HG03159 (cell line): ENCODE measurements around the gene HERC2.

Experiments used
- ATAC-seq: cut with Tn5 transposase; IDR thresholded peaks from one replicate; pipeline ENCODE4 v1.9.1; 2021; ENCODE audit warnings: mild to moderate bottlenecking, moderate library complexity; ENCODE audit not compliant: unreplicated experiment

HERC2 gene

DNA sequence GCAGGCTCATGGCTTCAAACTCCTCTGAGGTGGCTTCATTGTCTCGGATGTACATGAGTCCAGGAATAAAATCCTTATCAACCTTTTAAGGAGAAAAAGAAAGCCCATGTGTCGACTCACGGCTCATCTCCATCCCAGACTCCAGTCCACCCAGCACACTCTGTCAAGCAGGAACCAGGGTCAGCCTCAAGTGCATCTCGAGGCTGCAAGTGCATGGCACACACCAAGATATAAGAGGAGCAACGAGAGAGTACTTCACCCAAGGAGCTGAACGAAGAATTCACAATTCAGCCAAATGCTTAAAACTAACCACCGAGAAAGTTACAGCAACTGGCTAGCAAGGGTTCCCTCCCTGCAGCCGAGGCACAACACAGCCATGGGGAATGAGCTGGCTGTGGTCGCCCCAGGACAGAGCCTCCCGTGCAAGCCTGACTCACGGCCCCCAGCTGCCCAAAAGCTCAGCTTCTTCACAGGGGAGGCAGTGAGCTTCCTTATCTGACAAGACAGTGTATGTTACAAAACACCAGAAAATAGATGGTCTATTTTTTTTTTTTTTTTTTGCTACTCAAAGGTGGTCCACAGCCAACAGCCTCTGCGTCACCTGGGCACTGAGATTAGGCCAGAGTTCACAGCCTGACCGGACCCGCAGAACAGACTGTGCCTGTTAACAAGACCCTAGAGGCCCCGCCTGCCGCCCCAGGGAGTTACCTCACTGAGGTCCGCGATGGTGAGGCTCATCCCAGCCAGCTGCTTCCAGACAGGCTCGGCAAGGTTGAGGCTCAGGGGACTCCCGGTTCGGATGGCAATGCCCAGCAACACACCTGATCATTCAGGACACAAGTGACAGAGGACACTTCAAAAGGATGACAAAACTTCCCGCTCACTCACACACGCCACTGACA, 207.0 kb downstream of the HERC2 start:
- ATAC-seq: no peak

DNA sequence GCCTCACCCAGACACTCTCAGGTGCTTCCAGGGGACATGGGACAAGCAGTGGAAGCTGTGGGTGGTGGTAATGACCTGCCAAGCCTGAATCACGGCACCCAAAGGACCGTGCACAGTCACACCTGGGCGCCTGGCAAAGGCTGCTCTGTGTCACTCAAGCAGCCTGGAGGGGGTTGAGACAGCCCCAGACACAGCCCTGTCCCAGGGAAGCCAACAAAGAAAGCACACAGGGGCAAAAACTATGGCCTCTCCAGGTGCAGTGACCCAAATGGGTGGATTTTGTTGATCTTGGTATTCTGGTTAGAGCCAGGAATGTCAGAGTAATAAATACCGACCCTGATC, 207.9 kb downstream of the HERC2 start:
- no peak for ATAC-seq

DNA sequence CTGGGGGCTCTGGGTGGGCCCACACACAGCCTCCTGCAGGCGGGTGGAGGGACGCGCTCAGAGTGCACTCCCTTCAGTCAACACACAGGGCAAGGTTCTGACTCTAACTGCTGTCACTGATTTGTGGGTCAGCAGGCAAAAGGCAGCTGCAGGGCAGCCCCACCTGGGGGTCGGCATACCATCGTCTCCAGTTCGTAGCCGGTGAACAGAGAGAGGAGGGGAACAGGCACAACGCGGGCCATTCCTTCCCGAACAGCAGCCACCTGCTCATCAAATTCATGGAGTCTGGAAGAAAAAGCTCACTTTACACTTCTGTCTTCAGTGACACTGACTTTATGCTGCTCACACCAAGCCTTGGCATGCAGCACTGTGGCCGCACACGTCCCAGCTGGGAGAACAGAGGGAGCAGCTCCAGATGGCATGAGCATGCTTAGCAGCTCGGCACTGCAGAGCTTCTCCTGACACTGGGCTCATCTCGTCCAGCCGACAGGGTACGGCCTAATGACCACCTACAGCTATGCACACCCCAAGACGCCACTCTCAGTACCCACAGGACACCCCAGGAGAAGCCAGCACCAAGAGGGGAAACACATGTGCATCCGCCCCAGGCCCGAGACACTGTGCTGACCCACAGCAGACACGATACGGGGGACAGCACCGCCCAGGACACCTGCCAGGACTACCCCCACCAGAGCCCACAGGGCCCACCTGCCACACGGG, 208.4 kb downstream of the HERC2 start:
- no peak for ATAC-seq

DNA sequence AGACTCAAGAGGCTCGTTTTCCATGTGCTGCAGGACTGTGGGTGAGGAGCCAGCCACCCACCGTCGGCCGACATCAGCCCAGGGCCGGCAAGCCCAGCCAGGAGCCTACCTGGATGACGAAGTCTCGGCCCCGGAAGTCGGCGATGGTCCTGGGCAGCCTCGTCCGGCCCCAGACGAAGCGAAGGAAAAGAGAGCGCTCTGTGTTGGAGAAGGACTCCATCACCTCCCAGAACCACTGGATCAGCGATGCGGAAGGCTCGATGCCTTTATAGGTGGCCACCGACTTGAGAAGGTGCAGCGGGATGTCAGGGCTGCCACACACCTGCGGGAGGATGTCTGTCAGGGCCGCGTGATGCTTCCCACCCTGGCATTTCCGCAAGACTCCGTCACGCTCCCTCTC, 209.0 kb downstream of the HERC2 start:
- no peak for ATAC-seq

DNA sequence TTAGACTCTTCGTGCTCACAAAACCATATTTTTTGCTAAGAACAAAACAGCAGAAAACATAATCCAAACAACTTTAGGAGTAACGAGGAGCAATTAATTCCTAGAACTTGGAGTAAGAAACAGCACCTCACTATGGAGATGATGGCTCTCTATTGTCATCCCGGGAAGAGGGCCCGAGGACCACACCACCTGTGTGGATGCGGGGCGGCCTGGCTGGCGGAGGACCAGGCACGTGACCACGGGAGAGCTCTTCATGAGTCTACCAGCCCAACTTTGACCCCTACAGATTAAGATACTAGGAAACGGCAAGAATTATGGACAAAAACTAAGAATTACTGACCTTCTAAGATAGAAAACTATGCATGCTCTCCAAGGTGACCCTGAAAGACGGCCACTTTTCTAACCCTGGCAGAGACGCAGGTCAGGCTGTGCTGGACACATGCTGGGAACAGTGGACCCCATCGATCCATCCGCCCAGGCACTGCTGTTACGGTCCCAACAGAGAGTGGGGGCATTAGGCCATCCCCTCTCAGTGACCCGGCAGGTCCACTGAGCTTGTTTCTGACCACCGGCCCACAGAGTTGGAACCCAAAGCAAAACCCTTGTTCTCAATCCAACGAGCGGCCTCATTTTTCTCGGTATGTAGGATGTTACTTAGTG, 209.7 kb downstream of the HERC2 start:
- ATAC-seq: no peak

DNA sequence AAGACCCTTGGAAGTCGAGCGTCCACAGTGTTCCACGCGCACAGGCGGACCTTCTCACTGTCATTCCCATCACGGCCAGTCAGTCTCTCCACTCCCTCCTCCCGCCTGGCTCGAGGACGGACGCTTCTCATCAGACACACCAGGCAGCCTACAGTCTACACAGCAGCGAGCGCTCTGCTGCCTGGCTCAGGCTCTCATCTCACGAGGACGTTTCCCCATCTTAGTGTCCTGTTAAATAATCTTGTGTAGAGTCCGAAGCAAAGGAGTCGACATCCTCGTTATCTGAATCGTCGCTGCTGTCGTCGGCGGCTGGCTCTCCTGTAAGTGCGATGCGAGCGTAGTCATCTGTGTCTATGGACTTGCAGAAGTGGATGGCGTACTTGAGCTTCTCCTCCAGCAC, 210.4 kb downstream of the HERC2 start:
- no peak for ATAC-seq

DNA sequence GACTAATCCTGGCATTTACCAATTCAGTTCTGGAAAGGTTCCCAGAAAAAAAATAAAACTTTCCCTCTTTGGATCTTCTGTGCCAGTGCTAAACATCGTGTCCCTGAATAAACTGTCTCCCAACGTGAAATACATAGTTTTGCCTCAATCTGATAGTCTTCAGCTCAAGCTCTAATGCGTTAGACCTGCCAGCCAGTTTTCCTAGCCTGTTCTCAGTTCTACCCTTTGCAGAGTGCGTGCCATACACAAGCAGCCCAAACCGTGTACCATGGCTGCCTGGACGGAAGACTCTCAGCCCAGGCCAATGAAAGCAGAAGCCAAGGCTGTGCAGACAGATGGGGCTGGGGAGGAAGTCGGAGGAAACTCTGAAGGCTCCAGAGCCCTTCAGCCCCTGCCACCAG, 211.5 kb downstream of the HERC2 start:
- no peak for ATAC-seq

DNA sequence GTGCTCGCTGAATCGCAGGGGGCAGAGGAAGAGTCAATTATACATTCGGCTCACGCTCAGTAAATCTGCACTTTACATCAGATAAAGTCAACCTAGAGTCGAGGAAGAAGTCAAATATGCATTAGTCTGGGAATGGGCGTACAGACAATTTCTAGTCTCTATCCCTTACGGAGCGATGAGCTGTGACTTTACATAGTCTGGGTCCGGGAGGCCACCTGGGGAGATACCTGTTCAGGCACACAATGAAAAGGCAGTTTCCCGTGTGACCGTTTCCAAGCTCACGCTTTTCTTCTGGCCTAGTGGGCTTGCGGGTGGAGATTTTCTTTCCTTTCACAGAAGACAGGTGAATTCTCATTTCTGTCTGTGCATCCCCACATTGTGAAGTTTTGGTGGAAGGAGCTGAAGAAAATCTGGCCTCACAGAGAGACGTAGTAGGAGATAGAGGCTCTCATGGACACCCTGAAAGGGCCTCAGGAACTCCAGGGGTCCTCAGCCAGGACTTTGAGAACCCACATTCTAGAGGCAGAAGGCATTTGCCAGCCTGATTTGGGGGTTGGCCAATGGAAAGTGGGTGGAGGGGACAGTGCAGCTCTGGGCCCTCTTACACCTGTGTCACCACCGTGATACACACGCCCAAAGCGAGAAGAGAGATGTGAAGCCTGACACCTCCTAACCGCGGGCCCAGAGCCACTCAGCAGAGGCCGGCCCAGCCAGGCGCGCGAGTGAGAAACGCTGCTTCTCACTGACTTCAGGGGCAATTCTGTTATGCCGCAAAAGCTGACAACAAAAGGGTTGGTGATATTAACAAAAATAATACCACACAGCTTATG, 212.1 kb downstream of the HERC2 start:
- ATAC-seq: no peak

DNA sequence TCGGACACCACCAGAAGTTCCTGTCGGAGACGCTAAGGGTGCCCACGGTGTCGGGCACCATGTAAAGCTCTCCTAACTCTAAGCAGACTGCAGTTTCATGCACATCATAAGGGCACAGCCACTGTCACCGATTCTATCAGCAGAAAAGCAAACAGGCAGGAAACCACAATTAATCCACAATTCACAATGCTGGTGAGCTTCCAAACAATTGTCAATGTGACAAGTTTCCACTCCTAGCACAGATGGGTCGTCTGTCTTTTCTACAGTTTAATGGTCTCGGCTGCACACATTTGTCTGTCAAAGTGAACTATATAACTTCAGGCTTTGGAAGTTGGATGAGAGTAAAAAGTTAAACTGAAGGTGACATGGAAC, 214.1 kb downstream of the HERC2 start:
- no peak for ATAC-seq

DNA sequence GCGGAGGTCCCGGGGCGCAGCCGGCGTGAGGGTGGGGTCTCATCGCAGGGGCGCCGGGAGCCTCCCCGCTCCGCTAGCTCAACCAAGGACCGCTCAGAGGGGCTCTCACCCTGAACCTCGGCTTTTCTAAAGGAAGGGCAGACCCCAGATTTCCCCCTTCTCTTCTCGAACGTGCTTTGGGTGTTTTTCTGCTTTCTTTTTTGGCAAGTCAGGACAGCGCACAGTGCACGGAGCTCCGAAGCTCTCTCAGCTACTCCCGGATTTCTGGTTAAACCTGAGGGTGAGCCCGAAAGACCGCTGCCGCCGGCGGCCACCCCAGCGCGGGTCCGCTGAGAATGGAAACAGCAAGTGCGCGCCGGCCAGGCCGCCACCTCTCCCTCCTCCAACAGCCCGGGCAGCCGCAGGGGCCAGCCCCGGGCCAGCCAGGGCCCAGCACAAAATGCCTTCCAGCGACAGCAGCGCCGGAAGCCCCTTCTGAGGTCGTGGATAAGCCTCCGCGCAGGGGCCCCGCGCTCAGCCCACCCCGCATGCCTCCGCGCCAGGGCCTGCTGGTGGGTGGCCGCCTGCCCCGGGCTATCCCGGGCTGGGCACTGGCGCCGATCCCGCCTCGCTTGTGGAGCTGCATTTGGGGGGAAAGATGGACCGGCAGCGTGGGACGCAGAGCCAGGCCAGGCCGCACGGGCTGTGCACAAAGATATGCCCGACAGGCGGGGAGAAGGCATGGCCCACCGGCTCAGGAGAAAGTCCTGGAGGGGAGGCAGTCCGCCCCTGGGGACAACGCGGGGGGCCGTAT, 214.7 kb downstream of the HERC2 start:
- no peak for ATAC-seq

DNA sequence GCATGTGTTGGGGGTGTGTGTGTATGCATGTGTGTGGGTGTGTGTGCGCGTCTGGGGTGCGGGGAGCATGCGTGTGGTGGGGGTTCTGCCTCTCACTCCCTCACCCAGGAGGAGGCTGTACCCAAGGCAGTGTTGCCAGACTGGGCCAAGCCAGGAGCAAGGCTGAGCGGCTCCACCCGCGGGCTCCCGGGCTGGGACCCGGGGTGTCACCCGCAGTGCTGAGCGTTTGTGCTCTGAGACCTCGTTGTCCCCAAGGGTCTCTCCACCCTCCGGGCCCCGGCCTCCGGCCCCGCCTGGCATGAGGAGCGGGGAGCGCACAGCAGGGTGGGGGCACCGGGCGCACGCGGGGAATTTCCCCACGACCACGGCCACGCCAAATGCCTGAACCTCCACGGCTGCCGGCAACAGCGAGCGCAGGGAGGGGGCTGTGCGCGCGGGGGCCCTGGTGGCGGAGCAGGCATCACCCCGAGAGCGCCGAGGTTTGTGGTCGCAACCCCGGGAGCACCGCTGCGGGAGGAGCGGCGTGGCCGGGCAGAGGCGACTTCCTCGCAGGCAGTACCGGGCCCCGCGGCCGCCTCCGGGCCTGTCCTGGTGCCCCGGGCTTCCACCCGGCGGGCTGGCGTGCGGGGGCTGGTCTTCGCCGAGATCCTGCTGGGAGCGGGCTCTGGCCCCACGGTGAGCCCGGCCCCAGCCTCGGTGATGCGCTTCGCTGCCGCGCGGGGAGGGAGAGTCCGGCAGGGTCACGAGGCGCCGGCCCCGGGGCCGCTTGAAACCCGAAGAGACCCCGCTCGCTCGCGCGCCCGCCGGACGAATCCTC, 215.5 kb downstream of the HERC2 start:
- no peak for ATAC-seq

DNA sequence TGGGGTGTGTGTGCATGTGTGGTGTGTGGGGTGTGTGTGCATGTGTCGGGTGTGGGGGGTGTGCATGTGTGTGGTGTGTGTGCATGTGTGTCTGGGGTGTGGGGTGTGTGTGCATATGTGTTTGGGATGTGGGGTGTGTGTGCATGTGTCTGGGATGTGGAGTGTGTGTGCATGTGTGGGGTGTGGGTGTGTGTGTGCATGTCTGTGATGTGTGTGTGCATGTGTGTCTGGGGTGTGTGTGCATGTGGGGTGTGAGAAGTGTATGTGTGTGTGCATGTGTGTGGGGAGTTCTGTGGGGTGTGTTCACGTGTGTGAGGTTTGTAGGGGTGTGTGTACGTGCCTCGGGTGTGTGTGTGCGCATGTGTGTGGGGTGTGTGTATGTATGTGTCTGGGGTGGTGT, 216.2 kb downstream of the HERC2 start:
- ATAC-seq: no peak

DNA sequence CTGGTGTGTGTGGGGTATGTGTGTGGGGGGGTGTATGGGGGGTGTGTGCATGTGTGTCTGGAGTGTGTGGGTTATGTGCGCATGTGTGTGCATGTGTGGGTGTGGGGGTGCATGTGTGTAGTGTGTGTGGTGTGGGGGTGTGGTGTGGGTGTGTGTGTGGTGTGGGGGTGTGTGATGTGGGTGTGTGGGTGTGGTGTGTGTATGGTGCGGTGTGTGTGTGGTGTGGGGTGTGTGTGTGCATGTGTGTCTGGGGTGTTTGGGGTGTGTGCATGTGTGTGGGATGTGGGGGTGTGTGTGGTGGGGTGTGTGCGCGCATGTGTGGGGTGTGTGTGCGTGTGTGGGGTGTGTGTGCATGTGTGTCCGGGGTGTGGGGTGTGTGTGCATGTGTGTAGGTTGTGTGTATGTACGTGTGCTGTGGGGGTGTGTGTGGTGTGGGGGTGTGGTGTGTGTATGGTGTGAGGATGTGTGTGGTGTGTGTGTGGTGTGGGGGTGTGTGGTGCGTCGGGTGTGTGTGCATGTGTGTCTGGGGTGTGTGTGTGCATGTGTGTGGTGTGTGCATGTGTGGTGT, 216.7 kb downstream of the HERC2 start:
- no peak for ATAC-seq

DNA sequence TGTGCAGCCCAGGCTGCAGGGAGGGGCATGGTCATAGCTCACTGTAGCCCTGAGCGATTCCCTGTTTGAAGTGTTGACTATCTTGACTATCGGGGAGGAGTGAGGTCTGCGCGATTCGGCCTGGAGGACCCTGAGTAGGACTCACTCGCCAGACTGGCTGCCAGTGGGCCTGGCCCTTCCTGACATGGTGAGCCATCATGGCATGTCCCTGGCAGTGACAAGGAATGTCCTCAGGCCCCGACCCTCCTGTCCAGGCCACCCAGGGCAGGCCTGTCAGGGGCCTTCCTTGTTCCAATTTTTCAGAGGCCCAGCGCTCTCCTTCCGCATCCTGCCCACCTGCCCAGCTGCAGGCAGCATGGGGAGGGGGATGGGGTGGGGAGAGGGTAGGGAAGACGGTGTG, 217.7 kb downstream of the HERC2 start:
- no peak for ATAC-seq

DNA sequence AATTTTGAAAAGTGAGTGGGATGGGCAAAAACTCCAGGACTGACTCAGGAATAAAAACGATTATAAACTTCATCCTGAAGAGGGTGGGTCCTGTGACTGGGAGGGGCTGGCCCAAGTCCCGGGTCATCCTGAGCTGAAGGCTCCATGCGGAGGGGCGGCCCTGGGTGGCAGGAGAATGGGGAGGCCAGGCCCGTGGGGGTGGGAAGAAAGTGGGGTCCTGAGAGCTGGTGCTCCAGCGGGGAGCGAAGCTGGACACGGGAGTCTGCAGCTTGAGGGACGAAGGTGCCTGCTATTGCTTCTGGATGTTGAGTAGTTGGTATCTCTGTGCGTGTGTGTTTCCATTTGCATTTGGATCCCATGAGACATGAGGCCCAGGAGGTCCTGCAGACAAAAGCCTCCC, 218.1 kb downstream of the HERC2 start:
- ATAC-seq: no peak

DNA sequence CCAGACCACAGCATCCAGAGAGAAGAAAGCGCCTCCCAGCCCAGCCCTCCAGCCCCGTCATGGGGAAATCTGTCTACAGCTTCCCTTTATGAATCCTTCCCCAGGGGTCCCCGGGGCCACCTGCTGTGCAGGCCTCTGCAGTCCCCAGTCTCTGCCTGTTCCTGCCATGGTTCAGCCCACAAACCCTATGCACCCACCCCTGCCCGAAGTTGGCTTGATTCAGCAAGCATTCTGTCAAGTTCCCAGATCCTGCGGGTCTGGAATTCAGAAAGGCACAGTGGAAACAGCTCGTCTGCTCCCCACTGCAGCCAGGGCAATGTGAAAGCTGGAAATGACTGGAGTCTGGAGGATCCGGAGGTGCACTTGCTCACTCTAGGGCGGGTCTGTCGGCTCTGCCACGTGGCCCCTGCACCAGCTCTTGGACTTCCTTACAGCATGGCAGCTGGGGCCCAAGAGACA, 220.0 kb downstream of the HERC2 start:
- no peak for ATAC-seq

DNA sequence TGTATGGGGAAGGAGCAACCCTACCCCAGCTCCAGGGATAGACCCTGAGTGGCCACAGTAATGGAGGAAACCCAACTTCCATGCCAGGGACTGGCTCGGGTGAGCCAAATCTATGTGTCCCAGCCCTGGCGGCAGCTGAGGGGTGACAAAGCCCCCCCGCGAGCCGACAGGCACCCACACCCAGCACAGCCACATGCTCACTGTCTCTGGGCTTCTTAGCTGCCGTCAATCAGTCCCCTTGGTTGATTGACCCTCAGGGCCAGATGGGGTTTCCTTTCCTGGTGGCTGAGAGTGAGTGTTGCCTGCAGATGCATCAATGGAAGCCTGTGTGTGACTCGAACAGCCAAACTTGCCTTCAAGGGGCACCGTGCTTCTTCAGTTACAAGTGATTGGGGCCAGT, 220.8 kb downstream of the HERC2 start:
- no peak for ATAC-seq

DNA sequence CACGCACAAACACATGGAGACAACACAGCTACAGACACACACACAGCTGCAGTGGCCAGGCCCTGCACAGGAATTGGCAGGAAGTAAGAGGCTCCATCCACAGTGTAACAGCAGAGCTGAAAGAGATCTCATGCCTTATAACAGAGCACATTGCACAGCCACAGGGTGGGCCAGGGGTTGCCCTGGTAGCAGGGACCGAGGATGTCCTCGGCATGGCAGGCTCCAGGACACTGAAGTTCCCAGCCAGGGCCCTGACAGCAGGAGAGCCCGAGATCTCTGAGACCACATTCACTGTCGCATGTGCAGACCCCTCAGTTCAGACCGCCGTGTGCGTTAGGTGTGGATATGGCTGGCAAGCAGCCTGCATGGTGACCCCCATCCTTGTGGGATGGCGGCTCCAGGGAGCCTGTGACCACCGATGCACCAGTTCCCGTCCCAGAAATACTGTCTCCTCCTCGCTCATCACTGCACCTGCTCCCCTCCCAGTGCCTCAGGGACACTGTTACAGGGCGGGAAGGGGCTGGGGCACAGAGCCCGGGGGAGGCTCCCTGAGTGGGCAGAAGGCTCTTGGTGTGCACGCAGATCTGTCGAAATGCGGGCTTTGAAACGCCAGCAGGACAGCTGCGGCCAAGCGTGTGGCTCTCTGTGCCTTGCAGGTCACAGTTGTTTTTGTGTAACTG, 221.3 kb downstream of the HERC2 start:
- ATAC-seq: no peak
